HL-60 (cell line): ENCODE measurements around the gene CUL2.

Experiments
- DNase-seq, 2 experiments: peaks; one replicate each; pipeline ENCODE4 v3.0.0-alpha.2; 2010 to 2020; ENCODE audit warnings: low read depth in 1 of 2, low spot score in 1 of 2
- H3K27ac ChIP-seq: fragments of 250-450 bp; sonication (Bioruptor Pico); replicated peaks from 2 replicates; pipeline ENCODE4 v1.5.1; 2020; ENCODE audit warnings: mild to moderate bottlenecking, moderate library complexity
- H3K27me3 ChIP-seq: fragments of 250-450 bp; sonication (Bioruptor Pico); 2 replicates; pipeline ENCODE4 v1.5.1; 2021; ENCODE audit warnings: mild to moderate bottlenecking, moderate library complexity; ENCODE audit not compliant: insufficient read depth, poor library complexity, severe bottlenecking
- H3K4me3 ChIP-seq: replicated peaks from 2 replicates; pipeline ENCODE4 v1.5.1; 2011; ENCODE audit warnings: mild to moderate bottlenecking, control low read depth, low read length; ENCODE audit not compliant: insufficient read depth
- CTCF ChIP-seq: IDR thresholded peaks from one replicate; pipeline ENCODE4 v1.5.1; 2011; ENCODE audit warnings: low read length, control low read depth, inconsistent platforms; ENCODE audit not compliant: insufficient read depth
- GABPA ChIP-seq: IDR thresholded peaks from 2 replicates; pipeline ENCODE4 v1.6.1; 2012; ENCODE audit warnings: low read depth
- POLR2AphosphoS5 ChIP-seq: IDR thresholded peaks from 2 replicates; pipeline ENCODE4 v1.6.1; 2012; ENCODE audit warnings: low read depth
- REST ChIP-seq: IDR thresholded peaks from 2 replicates; pipeline ENCODE4 v1.6.1; 2012; ENCODE audit warnings: low read depth; ENCODE audit not compliant: insufficient replicate concordance
- SPI1 ChIP-seq: IDR thresholded peaks from 2 replicates; pipeline ENCODE4 v1.6.1; 2012; ENCODE audit warnings: low read depth, mild to moderate bottlenecking, borderline replicate concordance

Gene CUL2

GRCh38 chr10:35012781-35013180 is 77.4 kb downstream of the CUL2 start:
- DNase-seq, result no peak
- TF ChIP-seq REST (no peak), POLR2AphosphoS5 (no peak), GABPA (no peak), SPI1 (no peak), CTCF (no peak)
- Histone ChIP-seq H3K4me3 (no peak overlapping the region), H3K27ac (no peak overlapping the region), H3K27me3 (no peaks in the 10 kb centered on the region)

- no peak overlapping the region for H3K27ac ChIP-seq
- TF ChIP-seq POLR2AphosphoS5, result no peak
- no peak for TF ChIP-seq SPI1
- no peak for TF ChIP-seq GABPA
- no peak for TF ChIP-seq CTCF
- TF ChIP-seq REST, result no peak
- DNase-seq, result no peak
- no peak overlapping the region for H3K4me3 ChIP-seq
- no peaks in the 10 kb centered on the region for H3K27me3 ChIP-seq
Observed at GRCh38 chr10:35011771-35012191, 78.4 kb downstream of the CUL2 start.

GRCh38 chr10:35007858-35008301 is 82.3 kb downstream of the CUL2 start:
- DNase-seq, result no peak
- peak overlapping the region; percentile 77 for H3K27ac ChIP-seq
- no peak overlapping the region for H3K4me3 ChIP-seq
- H3K27me3 ChIP-seq, result no peaks in the 10 kb centered on the region
- TF ChIP-seq REST (no peak), CTCF (no peak), GABPA (no peak), SPI1 (no peak), POLR2AphosphoS5 (no peak)
